Neuron (in vitro differentiated cells): ENCODE data around the gene LHX8.

Experiments used
- H2AFZ ChIP-seq: one replicate; pipeline ENCODE4 v1.6.1; 2013; ENCODE audit warnings: low read depth, mild to moderate bottlenecking, inconsistent platforms, low read length, moderate library complexity
- H3K27me3 ChIP-seq: one replicate; pipeline ENCODE4 v1.6.1; 2013; ENCODE audit warnings: low read length; ENCODE audit not compliant: insufficient read depth
- H3K36me3 ChIP-seq: one replicate; pipeline ENCODE4 v1.6.1; 2013; ENCODE audit warnings: low read length; ENCODE audit not compliant: insufficient read depth
- H3K4me1 ChIP-seq: one replicate; pipeline ENCODE4 v1.6.1; 2013; ENCODE audit warnings: low read length; ENCODE audit not compliant: insufficient read depth
- H3K4me3 ChIP-seq: 2 replicates; pipeline ENCODE4 v1.5.1; 2013; ENCODE audit warnings: mild to moderate bottlenecking, low read length, moderate library complexity
- H3K9me3 ChIP-seq: one replicate; pipeline ENCODE4 v1.6.1; 2013; ENCODE audit warnings: low read length

LHX8 gene

GRCh38 chr1:75198761-75199160 lies 64.6 kb downstream of the LHX8 start:
- H3K4me3 ChIP-seq, result no peak overlapping the region
- H3K27me3 ChIP-seq, result peaks cover 11% of the 10 kb centered on the region
- H3K4me1 ChIP-seq, result peaks cover 8% of the 10 kb centered on the region
- H2AFZ ChIP-seq, result no peak overlapping the region
- no peaks in the 10 kb centered on the region for H3K9me3 ChIP-seq
- no peaks in the 10 kb centered on the region for H3K36me3 ChIP-seq

- Histone ChIP-seq H3K9me3 (no peaks in the 10 kb centered on the region), H3K4me1 (peaks cover 8% of the 10 kb centered on the region), H3K36me3 (peaks cover 6% of the 10 kb centered on the region), H3K27me3 (no peaks in the 10 kb centered on the region), H3K4me3 (no peak overlapping the region), H2AFZ (no peak overlapping the region)
Observed at GRCh38 chr1:75202751-75203150, 68.6 kb downstream of the LHX8 start.

GRCh38 chr1:75203415-75204277 lies 69.5 kb downstream of the LHX8 start:
- Histone ChIP-seq H3K4me1 (peaks cover 8% of the 10 kb centered on the region), H2AFZ (no peak overlapping the region), H3K27me3 (no peaks in the 10 kb centered on the region), H3K4me3 (no peak overlapping the region), H3K9me3 (no peaks in the 10 kb centered on the region), H3K36me3 (peaks cover 6% of the 10 kb centered on the region)

DNA sequence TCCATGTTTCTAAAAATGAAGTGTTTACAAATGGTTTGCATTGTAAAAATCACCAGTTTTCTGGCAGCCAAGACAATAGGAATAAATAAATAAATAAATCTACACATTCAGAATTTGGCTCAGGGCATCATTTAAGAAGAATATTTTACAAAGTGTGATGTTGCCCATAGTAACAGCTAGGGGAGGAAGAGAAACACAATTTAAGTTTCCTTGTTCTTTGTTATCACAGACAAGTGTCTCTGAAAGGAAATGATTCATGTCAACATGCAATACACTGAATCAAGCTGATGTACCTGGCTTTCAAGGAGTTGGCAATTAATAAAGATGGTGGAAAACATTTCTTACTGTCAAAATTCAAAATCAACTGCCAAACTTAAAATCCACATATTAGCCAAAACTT lies 74.7 kb downstream of the LHX8 start:
- no peaks in the 10 kb centered on the region for H3K27me3 ChIP-seq
- peaks cover 18% of the 10 kb centered on the region for H3K36me3 ChIP-seq
- no peak overlapping the region for H3K4me3 ChIP-seq
- no peaks in the 10 kb centered on the region for H3K4me1 ChIP-seq
- no peaks in the 10 kb centered on the region for H3K9me3 ChIP-seq
- H2AFZ ChIP-seq, result no peak overlapping the region
